HG03060 (cell line): ENCODE data around the gene UGT2B17.

Experiments
- ATAC-seq: cut with Tn5 transposase; IDR thresholded peaks from one replicate; pipeline ENCODE4 v1.9.1; 2021; ENCODE audit warnings: low read depth, moderate number of reproducible peaks; ENCODE audit not compliant: unreplicated experiment

Gene UGT2B17

GRCh38 chr4:68490826-68491457 is 85.2 kb downstream of the UGT2B17 start:
- ATAC-seq = no peak

GRCh38 chr4:68489338-68489737 is 86.8 kb downstream of the UGT2B17 start:
- no peak for ATAC-seq
